Hematopoietic multipotent progenitor cell treated with erythropoietin and hydrocortisone succinate and interleukin-3 and kit ligand, for 15 days (in vitro differentiated cells): ENCODE data around the gene CDH8.
"Not testable (repeated sequence)": the region's sequence is repeated elsewhere in the genome, so short reads cannot be mapped to it uniquely, and the experiment has no call there.

Experiments
- DNase-seq: peaks from one replicate; pipeline ENCODE4 v3.0.0-alpha.2; 2015; ENCODE audit warnings: low spot score

CDH8 gene

GRCh38 chr16:61929776-61930175 is 106.5 kb downstream of the CDH8 start:
- DNase-seq, result no peak

- DNase-seq, result no peak
Observed at GRCh38 chr16:61926766-61927165, 109.5 kb downstream of the CDH8 start.

GRCh38 chr16:61923629-61924028 is 112.6 kb downstream of the CDH8 start:
- no peak for DNase-seq

- DNase-seq, result no peak
Observed at GRCh38 chr16:61921373-61921772, 114.9 kb downstream of the CDH8 start.

GRCh38 chr16:61917865-61918826 is 118.1 kb downstream of the CDH8 start:
- not testable (repeated sequence) for DNase-seq

GRCh38 chr16:61915569-61915968 is 120.7 kb downstream of the CDH8 start:
- no peak for DNase-seq

GRCh38 chr16:61909074-61909473 is 127.2 kb downstream of the CDH8 start:
- no peak for DNase-seq

- no peak for DNase-seq
Observed at GRCh38 chr16:61908426-61908825, 127.8 kb downstream of the CDH8 start.

- no peak for DNase-seq
Observed at GRCh38 chr16:61901689-61902088, 134.5 kb downstream of the CDH8 start.

GRCh38 chr16:61900482-61900881 is 135.8 kb downstream of the CDH8 start:
- DNase-seq, result no peak

GRCh38 chr16:61897657-61898056 is 138.6 kb downstream of the CDH8 start:
- DNase-seq, result no peak

GRCh38 chr16:61892531-61892930 is 143.7 kb downstream of the CDH8 start:
- DNase-seq, result no peak

- DNase-seq, result no peak
Observed at GRCh38 chr16:61891460-61891859, 144.8 kb downstream of the CDH8 start.

- no peak for DNase-seq
Observed at GRCh38 chr16:61890386-61890785, 145.9 kb downstream of the CDH8 start.

GRCh38 chr16:61887903-61888302 is 148.3 kb downstream of the CDH8 start:
- DNase-seq, result no peak

GRCh38 chr16:61885343-61885742 is 150.9 kb downstream of the CDH8 start:
- no peak for DNase-seq

GRCh38 chr16:61879306-61879705 is 156.9 kb downstream of the CDH8 start:
- DNase-seq, result no peak

GRCh38 chr16:61877436-61877835 is 158.8 kb downstream of the CDH8 start:
- no peak for DNase-seq

GRCh38 chr16:61872778-61873119 is 163.5 kb downstream of the CDH8 start:
- DNase-seq, result no peak

GRCh38 chr16:61871837-61872777 is 164.1 kb downstream of the CDH8 start:
- DNase-seq, result no peak

- no peak for DNase-seq
Observed at GRCh38 chr16:61862221-61863155, 173.8 kb downstream of the CDH8 start.

GRCh38 chr16:61858988-61859387 is 177.2 kb downstream of the CDH8 start:
- no peak for DNase-seq
